KBM-7 (cell line): ENCODE measurements around the gene PLXDC2.
"Not testable (repeated sequence)": the region's sequence is repeated elsewhere in the genome, so short reads cannot be mapped to it uniquely, and the experiment has no call there.

Source experiments
- DNase-seq: peaks from one replicate; pipeline ENCODE4 v3.0.0-alpha.2; 2015
- in situ Hi-C: fragments of 300-500 bp; cut with MboI; formaldehyde crosslinking; loops from 2 replicates; pipeline ENCODE4 v1.14.3; 2020; ENCODE audit warnings: low sequenced_read_pairs, low pct_unique_long_range_greater_than_20kb, mixed read lengths

The PLXDC2 gene

DNA sequence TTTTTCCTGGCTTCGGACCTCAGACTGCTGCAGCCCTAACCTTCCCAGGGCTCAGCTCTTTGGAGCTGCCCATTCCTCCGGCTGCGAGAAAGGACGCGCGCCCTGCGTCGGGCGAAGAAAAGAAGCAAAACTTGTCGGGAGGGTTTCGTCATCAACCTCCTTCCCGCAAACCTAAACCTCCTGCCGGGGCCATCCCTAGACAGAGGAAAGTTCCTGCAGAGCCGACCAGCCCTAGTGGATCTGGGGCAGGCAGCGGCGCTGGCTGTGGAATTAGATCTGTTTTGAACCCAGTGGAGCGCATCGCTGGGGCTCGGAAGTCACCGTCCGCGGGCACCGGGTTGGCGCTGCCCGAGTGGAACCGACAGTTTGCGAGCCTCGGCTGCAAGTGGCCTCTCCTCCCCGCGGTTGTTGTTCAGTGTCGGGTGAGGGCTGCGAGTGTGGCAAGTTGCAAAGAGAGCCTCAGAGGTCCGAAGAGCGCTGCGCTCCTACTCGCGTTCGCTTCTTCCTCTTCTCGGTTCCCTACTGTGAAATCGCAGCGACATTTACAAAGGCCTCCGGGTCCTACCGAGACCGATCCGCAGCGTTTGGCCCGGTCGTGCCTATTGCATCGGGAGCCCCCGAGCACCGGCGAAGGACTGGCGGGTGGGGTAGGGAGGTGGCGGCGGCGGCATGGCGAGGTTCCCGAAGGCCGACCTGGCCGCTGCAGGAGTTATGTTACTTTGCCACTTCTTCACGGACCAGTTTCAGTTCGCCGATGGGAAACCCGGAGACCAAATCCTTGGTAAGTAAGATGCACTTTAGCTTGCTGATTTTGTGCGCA, at the start of gene PLXDC2:
PLXDC2 (plus strand) TSS at position 22 of the 820 bp plus-strand sequence.
- peak; percentile 79 for DNase-seq
- in situ Hi-C loops = no loop called here

- in situ Hi-C loops = no loop called here
- no peak for DNase-seq
Measured at GRCh38 chr10:19767876-19768275, 48.4 kb upstream of the PLXDC2 start.

GRCh38 chr10:19769826-19770225, 46.4 kb upstream of the PLXDC2 start:
- DNase-seq, in situ Hi-C loops: not testable (repeated sequence)

- in situ Hi-C loops = no loop called here
- no peak for DNase-seq
Measured at GRCh38 chr10:19772972-19773371, 43.3 kb upstream of the PLXDC2 start.

GRCh38 chr10:19775296-19775695, 40.9 kb upstream of the PLXDC2 start:
- in situ Hi-C loops = no loop called here

DNA sequence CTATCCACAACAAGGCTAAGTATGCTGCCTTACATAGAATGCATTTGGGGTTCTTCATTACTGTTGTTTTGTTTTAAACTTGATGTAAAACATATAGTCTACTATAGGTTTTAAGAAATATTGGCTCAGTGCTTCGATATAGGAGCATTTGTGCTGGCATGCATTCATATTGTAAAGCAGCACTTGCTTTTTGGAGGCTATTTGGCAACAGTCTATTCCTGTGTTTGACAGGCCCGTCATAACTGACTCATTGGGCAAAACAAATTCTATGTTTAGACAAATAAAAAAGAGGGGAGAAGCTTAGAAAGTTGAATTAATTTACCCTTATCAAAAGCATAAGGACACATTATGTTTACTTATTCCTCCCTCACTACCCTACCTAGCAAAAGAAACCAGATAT, 38.4 kb upstream of the PLXDC2 start:
- in situ Hi-C loops = no loop called here

More at GRCh38 chr10:19775296-19775695, 40.9 kb upstream of the PLXDC2 start:
- DNase-seq = peak; percentile 43

DNA sequence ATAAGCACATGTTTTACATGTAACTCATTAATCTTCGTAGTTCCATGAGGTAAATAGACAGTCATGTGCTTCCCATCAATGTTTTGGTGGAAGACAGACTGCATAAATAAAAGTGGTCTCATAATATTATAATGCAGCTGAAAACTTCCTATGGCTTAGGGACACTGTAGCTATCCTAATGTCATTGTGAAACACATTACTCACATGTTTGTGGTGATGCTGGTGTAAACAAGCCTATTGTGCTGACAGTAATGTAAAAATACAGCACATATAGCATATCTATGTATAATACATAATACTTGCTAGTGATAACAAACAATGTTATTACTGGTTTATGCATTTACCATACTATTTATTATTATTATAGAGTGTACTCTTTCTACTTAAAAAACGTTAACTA, 37.2 kb upstream of the PLXDC2 start:
- in situ Hi-C loops = no loop called here
- no peak for DNase-seq

More for the DNA sequence above, 38.4 kb upstream of the PLXDC2 start:
- DNase-seq = no peak

GRCh38 chr10:19782430-19783089, 33.7 kb upstream of the PLXDC2 start:
- DNase-seq = peak; percentile 62
- in situ Hi-C loops = no loop called here

DNA sequence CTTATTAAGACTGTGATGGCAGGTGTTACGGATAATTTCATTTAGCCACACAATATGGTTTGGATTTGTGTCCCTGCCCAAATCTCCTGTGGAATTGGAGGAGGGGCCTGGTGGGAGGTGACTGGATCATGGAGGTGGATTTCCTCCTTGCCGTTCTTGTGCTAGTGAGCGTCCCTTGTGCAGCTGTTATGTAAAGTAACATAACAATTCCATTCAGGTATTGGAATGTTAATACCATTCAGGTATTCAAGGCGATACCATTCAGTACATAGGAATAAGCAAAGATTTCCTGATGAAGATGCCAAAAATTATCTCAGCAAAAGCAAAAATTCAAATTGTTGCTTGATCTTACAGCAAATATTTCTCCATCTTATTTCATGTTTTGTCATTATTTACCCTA, 32.5 kb upstream of the PLXDC2 start:
- in situ Hi-C loops = no loop called here
- no peak for DNase-seq

- DNase-seq = no peak
- in situ Hi-C loops = no loop called here
Measured at GRCh38 chr10:19785366-19785765, 30.9 kb upstream of the PLXDC2 start.

GRCh38 chr10:19788075-19788686, 28.1 kb upstream of the PLXDC2 start:
- in situ Hi-C loops = no loop called here
- DNase-seq = peak; percentile 66

- in situ Hi-C loops = no loop called here
Measured at GRCh38 chr10:19788902-19789301, 27.3 kb upstream of the PLXDC2 start.

DNA sequence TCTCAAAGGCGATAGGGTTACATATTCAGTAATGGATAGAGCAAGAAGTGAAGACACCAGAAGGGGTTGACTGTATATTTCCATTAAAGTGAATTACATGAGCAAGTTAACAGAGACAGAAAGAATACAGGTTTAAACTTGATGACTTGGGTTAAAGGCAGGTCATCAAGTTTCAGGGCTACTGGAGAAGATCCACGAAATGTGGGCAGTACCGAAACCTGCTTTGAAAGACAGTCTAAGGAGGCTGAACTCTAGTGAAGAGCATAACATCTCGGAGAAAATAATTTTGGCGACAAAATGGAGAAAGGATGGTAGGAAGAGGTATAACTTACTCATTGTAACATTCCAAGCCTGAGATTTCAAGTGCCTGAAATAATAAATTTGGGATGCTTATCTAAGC, 26.6 kb upstream of the PLXDC2 start:
- in situ Hi-C loops = no loop called here
- DNase-seq = no peak

More at GRCh38 chr10:19788902-19789301, 27.3 kb upstream of the PLXDC2 start:
- DNase-seq = no peak

- in situ Hi-C loops = no loop called here
- DNase-seq = no peak
Measured at GRCh38 chr10:19791032-19791431, 25.2 kb upstream of the PLXDC2 start.

DNA sequence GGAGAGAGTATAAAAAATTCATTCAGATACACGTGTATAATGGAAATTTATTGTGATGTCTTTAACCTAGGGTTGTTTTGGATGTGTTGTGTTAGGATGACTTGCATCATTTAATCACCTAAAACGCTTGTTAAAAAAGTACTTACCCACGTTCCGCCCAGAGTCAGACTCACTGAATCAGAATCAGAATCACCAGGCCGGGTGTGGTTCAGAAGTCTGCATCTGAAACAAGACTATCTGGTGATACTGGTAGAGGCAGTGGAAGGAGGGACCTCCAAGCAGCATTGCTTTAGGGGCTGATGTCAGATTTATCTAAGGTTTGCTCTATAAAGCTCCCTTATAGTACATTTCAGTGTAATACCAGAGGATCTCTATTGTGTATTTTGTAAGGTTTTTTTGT, 20.5 kb upstream of the PLXDC2 start:
- in situ Hi-C loops = no loop called here

GRCh38 chr10:19800161-19800560, 16.1 kb upstream of the PLXDC2 start:
- in situ Hi-C loops = no loop called here
- DNase-seq = no peak

More for the DNA sequence above, 20.5 kb upstream of the PLXDC2 start:
- DNase-seq = no peak

GRCh38 chr10:19801369-19801768, 14.9 kb upstream of the PLXDC2 start:
- in situ Hi-C loops = no loop called here
- no peak for DNase-seq

GRCh38 chr10:19803676-19804075, 12.6 kb upstream of the PLXDC2 start:
- in situ Hi-C loops = no loop called here
- DNase-seq = no peak

DNA sequence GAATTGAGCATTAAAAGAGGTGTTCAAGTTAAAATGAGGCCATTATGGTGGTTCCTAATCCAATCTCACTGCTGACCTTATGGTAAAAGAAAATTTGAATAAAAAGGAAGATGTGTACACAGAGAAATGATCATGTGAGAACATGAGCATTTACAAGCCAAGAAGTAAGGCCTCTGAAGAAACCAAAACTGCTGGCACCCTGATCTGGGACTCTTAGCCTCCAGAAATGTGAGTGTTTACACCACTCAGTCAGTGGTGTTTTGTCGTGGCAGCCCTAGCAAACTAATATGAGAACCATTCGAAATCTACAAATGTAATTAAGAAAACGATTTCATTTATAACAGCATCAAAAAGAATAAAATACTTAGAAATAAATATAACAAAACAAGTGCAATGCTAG, 6.8 kb upstream of the PLXDC2 start:
- in situ Hi-C loops = no loop called here
- DNase-seq = no peak

GRCh38 chr10:19811540-19811939, 4.7 kb upstream of the PLXDC2 start:
- DNase-seq = peak; percentile 45
- in situ Hi-C loops = no loop called here
